ENCODE data around the gene MPV17L2.

DNA sequence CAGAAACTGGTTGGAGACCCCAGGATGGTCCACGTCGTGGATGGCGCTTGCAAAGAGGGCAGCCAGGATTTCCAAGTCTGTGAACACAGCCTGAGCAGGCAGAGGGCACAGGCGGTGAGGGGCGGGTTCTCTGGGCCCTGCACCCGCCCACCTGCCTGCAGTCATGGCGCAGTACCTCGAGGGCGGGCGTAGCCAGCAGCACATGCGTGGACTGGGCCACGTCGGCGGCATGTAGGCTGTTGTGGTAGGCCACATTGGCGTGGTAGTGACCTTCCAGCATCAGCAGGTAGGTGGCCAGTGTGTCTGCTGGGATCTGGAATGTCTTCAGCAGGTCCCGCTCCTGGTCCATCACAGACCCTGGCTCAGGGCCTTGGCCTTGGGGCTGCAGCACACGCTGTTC is 25.1 kb downstream of the MPV17L2 start:
- TF ChIP-seq RAD21 (IDR thresholded peaks at IDR 0.05) (no peak), SP1 (IDR thresholded peaks at IDR 0.05) (no peak), YY1 (IDR thresholded peaks at IDR 0.05) (no peak), GABPA (IDR thresholded peaks at IDR 0.05 in 1 of 2, conservative IDR thresholded peaks at IDR 0.05 in 1 of 2) (no peak), FOXA1 (IDR thresholded peaks at IDR 0.05) (no peak), EGR1 (IDR thresholded peaks at IDR 0.05; ENCODE audit: low read depth in 2 of 2) (no peak), HNF4A (conservative IDR thresholded peaks at IDR 0.05) (no peak), RXRA (IDR thresholded peaks at IDR 0.05) (no peak)
- TF ChIP-seq, protein P1, sequence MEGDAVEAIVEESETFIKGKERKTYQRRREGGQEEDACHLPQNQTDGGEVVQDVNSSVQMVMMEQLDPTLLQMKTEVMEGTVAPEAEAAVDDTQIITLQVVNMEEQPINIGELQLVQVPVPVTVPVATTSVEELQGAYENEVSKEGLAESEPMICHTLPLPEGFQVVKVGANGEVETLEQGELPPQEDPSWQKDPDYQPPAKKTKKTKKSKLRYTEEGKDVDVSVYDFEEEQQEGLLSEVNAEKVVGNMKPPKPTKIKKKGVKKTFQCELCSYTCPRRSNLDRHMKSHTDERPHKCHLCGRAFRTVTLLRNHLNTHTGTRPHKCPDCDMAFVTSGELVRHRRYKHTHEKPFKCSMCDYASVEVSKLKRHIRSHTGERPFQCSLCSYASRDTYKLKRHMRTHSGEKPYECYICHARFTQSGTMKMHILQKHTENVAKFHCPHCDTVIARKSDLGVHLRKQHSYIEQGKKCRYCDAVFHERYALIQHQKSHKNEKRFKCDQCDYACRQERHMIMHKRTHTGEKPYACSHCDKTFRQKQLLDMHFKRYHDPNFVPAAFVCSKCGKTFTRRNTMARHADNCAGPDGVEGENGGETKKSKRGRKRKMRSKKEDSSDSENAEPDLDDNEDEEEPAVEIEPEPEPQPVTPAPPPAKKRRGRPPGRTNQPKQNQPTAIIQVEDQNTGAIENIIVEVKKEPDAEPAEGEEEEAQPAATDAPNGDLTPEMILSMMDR (IDR thresholded peaks at IDR 0.05; ENCODE audit: low read depth, low read length, missing input control) = no peak
- TF ChIP-seq, protein P2, sequence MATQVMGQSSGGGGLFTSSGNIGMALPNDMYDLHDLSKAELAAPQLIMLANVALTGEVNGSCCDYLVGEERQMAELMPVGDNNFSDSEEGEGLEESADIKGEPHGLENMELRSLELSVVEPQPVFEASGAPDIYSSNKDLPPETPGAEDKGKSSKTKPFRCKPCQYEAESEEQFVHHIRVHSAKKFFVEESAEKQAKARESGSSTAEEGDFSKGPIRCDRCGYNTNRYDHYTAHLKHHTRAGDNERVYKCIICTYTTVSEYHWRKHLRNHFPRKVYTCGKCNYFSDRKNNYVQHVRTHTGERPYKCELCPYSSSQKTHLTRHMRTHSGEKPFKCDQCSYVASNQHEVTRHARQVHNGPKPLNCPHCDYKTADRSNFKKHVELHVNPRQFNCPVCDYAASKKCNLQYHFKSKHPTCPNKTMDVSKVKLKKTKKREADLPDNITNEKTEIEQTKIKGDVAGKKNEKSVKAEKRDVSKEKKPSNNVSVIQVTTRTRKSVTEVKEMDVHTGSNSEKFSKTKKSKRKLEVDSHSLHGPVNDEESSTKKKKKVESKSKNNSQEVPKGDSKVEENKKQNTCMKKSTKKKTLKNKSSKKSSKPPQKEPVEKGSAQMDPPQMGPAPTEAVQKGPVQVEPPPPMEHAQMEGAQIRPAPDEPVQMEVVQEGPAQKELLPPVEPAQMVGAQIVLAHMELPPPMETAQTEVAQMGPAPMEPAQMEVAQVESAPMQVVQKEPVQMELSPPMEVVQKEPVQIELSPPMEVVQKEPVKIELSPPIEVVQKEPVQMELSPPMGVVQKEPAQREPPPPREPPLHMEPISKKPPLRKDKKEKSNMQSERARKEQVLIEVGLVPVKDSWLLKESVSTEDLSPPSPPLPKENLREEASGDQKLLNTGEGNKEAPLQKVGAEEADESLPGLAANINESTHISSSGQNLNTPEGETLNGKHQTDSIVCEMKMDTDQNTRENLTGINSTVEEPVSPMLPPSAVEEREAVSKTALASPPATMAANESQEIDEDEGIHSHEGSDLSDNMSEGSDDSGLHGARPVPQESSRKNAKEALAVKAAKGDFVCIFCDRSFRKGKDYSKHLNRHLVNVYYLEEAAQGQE (IDR thresholded peaks at IDR 0.05) = no peak
- TF ChIP-seq, protein P3, sequence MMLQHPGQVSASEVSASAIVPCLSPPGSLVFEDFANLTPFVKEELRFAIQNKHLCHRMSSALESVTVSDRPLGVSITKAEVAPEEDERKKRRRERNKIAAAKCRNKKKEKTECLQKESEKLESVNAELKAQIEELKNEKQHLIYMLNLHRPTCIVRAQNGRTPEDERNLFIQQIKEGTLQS (IDR thresholded peaks at IDR 0.05) = no peak
- TF ChIP-seq, protein P4, sequence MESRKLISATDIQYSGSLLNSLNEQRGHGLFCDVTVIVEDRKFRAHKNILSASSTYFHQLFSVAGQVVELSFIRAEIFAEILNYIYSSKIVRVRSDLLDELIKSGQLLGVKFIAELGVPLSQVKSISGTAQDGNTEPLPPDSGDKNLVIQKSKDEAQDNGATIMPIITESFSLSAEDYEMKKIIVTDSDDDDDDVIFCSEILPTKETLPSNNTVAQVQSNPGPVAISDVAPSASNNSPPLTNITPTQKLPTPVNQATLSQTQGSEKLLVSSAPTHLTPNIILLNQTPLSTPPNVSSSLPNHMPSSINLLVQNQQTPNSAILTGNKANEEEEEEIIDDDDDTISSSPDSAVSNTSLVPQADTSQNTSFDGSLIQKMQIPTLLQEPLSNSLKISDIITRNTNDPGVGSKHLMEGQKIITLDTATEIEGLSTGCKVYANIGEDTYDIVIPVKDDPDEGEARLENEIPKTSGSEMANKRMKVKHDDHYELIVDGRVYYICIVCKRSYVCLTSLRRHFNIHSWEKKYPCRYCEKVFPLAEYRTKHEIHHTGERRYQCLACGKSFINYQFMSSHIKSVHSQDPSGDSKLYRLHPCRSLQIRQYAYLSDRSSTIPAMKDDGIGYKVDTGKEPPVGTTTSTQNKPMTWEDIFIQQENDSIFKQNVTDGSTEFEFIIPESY (IDR thresholded peaks at IDR 0.05) = no peak
- TF ChIP-seq, protein P5, sequence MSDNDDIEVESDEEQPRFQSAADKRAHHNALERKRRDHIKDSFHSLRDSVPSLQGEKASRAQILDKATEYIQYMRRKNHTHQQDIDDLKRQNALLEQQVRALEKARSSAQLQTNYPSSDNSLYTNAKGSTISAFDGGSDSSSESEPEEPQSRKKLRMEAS (IDR thresholded peaks at IDR 0.05) = no peak
